PC-9 (cell line): ENCODE data around the gene SUGT1.

ENCODE experiments used
- EZH2 ChIP-seq: fragments of 200-600 bp; sonication (generic); IDR thresholded peaks from 2 replicates; pipeline ENCODE4 v1.8.0; 2017; ENCODE audit warnings: antibody characterized with exemption, low read depth
- TF ChIP-seq, protein P1 (sequence below): fragments of 200-600 bp; sonication (generic); conservative IDR thresholded peaks from 2 replicates; pipeline ENCODE4 v1.6.1; 2017; ENCODE audit warnings: mixed run types, antibody characterized with exemption, mild to moderate bottlenecking, moderate library complexity

DNA sequence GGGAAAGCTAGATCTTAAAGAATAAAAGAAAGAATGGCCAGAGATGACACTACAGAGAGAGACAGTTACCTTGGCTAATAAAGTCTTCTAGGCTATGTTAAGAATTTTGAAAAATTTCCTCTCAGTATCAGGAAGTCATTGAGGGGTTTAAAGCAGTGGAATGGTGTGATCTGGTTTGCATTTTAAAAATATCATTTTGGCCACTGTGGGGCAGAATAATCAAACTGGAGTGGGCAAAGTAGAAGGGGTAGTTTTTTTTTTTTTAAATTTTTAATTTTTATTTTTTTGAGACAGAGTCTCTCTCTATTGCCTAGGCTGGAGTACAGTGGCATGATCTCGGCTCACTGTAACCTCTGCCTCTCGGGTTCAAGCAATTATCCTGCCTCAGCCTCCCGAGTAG, 91.4 kb downstream of the SUGT1 start:
- TF ChIP-seq, protein P1, sequence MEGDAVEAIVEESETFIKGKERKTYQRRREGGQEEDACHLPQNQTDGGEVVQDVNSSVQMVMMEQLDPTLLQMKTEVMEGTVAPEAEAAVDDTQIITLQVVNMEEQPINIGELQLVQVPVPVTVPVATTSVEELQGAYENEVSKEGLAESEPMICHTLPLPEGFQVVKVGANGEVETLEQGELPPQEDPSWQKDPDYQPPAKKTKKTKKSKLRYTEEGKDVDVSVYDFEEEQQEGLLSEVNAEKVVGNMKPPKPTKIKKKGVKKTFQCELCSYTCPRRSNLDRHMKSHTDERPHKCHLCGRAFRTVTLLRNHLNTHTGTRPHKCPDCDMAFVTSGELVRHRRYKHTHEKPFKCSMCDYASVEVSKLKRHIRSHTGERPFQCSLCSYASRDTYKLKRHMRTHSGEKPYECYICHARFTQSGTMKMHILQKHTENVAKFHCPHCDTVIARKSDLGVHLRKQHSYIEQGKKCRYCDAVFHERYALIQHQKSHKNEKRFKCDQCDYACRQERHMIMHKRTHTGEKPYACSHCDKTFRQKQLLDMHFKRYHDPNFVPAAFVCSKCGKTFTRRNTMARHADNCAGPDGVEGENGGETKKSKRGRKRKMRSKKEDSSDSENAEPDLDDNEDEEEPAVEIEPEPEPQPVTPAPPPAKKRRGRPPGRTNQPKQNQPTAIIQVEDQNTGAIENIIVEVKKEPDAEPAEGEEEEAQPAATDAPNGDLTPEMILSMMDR = 0 out of 2 replicates have a peak, but pooled peaks have one; percentile 24
- no peak for TF ChIP-seq EZH2
